Subcutaneous adipose tissue (tissue), 4 donors: ENCODE results near the gene CSNK1A1. TPM values are rescaled to one million over a fixed set of nuclear protein-coding genes. Genes with fewer than 3 reads are reported as not detected.

Experiments
- total RNA-seq, 4 donors: library from RNA; depleted of rRNA; stranded (reverse); fragments of >200 nt; gene quantifications; one replicate each; pipeline ENCODE4 v1.1.0, GENCODE V29; 2016
- TF ChIP-seq, protein P1 (sequence below): fragments of 450-650 bp; IDR thresholded peaks from one replicate; pipeline ENCODE4 v1.5.1; 2016; ENCODE audit warnings: low read depth, mild to moderate bottlenecking, control low read depth, antibody characterized with exemption, moderate library complexity

Gene CSNK1A1
- total RNA-seq, 4 donors from 2014 or later, result 149 to 210 (median 162) TPM

DNA sequence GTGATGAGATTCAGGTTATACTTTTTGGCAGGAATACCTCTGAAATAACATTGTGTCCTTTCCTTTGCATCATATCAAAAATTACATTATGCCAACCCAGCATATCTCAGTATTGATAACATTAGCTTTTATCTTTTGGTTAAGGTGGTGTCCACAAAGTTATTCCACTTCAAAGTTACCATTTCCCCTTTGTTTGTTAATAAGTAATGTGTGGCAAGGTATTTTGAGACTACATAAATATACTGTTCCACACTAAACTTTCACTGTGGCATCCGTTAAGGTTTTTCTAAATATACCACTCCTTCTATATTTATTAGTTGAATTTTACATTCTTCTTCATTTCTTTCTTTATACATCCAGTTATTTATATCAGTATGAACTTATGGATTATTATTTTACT lies 16.0 kb upstream of the CSNK1A1 start:
- TF ChIP-seq, protein P1, sequence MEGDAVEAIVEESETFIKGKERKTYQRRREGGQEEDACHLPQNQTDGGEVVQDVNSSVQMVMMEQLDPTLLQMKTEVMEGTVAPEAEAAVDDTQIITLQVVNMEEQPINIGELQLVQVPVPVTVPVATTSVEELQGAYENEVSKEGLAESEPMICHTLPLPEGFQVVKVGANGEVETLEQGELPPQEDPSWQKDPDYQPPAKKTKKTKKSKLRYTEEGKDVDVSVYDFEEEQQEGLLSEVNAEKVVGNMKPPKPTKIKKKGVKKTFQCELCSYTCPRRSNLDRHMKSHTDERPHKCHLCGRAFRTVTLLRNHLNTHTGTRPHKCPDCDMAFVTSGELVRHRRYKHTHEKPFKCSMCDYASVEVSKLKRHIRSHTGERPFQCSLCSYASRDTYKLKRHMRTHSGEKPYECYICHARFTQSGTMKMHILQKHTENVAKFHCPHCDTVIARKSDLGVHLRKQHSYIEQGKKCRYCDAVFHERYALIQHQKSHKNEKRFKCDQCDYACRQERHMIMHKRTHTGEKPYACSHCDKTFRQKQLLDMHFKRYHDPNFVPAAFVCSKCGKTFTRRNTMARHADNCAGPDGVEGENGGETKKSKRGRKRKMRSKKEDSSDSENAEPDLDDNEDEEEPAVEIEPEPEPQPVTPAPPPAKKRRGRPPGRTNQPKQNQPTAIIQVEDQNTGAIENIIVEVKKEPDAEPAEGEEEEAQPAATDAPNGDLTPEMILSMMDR, result no peak

GRCh38 chr5:149563466-149563865 lies 12.2 kb upstream of the CSNK1A1 start:
- TF ChIP-seq, protein P1, result no peak

GRCh38 chr5:149561848-149562247 lies 10.6 kb upstream of the CSNK1A1 start:
- TF ChIP-seq, protein P1, result no peak

GRCh38 chr5:149559706-149560105 lies 8.5 kb upstream of the CSNK1A1 start:
- TF ChIP-seq, protein P1, result no peak

DNA sequence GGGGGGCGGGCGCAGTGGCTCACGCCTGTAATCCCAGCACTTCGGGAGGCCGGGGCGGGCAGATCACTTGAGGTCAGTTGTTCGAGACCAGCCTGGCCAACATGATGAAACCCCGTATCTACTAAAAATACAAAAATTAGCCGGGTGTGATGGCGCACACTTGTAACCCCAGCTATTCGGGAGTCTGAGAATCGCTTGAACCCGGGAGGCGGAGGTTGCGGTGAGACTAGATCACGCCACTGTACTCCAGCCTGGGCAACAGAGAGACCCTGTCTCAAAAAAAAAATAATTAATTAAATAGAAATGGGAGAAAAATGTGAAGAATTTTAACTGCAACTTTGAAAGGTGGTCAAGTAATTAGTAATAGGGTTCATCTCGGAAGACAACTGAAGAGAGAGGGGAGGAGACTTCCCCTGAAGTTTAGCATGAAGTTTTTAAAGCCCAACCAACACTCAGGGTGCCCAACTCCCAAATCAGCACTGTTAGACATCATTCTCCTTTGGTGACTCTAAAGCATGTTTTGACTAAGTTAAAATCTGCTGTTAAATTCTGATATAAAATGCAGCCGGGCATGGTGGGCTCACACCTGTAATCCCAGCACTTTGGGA lies 1.4 kb upstream of the CSNK1A1 start:
- TF ChIP-seq, protein P1, result no peak

- TF ChIP-seq, protein P1, result no peak
These were observed 827 bp upstream of the CSNK1A1 start for GRCh38 chr5:149552038-149552494.

DNA sequence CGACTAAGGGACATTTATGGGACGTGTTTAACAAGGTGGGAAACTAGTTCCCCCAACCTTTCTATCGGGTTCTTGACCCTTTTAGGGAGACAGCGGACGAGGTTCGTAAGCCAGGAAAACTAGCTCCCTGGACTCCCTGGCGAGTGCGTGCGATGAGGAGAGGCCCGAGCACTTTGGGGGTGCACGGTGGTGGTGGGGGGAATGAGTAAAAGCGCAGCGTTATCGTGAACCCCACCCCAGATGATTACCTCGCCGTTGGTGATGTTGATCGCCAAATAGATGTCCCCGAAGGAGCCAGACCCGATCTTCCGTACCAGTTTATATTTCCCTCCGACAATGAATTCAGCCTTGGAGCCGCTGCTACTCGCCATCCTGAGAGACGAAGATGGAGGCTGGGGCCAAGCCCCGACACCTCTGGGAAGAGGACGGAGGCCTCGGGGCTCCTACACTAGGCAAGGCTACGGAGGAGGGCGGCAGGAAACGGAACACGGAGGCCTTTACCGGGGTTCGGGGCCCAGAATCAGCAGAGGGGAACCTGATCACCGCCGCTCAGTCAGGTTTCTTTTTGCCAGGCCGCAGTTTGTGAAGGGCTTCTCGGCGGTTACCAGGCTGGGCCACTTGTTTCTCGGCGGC lies 529 bp downstream of the CSNK1A1 start:
- TF ChIP-seq, protein P1, result no peak
